ENCODE data around the gene ELN. TPM values are rescaled to one million over a fixed set of nuclear protein-coding genes. Genes with fewer than 3 reads are reported as not detected.

Gene ELN
- total RNA-seq, 4 donors from 2014 or later, result 337 to 646 (median 447) TPM

DNA sequence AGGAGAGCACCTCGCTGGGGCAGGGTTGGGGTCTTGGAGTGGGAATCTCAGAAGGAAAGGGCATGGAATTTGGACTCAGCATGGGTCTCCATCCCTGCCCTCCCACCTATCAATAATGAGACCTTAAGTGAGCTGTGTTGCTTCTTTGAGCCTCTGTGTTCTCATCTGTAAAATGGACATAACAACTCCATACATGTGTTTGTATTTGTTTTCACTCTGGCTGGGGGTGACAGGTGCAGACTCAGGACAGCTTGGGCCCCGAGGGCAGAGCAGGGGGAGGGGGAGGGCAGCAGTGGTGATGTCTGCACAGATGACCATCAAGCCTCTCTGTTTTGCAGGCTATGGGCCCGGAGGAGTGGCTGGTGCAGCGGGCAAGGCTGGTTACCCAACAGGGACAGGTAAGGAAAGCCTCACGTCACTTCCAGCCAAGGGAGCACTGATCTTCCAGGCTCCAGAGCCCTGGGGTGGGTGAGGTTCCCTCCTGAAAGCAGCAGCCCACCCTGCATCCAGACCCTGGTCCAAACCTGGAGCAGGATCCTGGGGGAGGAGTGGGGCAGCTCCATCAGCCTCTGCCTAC is 19.9 kb downstream of the ELN start:
- Histone ChIP-seq H3K9me3 (no peaks in the 10 kb centered on the region), H3K27me3 (no peaks in the 10 kb centered on the region), H3K4me1 (peaks cover 0 to 16% (median 12%) of the 10 kb centered on the region in 4 donors), H3K36me3 (peaks cover 76 to 100% (median 94%) of the 10 kb centered on the region in 4 donors), H3K27ac (replicated peaks in 1 of 4) (no peak overlapping the region), H3K4me3 (no peak overlapping the region)
- DNase-seq (ENCODE audit: extremely low spot score), result no peak
- intact Hi-C loops (cut with DNase I), result no loop called here
- TF ChIP-seq, protein P1, sequence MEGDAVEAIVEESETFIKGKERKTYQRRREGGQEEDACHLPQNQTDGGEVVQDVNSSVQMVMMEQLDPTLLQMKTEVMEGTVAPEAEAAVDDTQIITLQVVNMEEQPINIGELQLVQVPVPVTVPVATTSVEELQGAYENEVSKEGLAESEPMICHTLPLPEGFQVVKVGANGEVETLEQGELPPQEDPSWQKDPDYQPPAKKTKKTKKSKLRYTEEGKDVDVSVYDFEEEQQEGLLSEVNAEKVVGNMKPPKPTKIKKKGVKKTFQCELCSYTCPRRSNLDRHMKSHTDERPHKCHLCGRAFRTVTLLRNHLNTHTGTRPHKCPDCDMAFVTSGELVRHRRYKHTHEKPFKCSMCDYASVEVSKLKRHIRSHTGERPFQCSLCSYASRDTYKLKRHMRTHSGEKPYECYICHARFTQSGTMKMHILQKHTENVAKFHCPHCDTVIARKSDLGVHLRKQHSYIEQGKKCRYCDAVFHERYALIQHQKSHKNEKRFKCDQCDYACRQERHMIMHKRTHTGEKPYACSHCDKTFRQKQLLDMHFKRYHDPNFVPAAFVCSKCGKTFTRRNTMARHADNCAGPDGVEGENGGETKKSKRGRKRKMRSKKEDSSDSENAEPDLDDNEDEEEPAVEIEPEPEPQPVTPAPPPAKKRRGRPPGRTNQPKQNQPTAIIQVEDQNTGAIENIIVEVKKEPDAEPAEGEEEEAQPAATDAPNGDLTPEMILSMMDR (IDR thresholded peaks at IDR 0.05), result no peak
- peak in 1 of 2 donors; percentile 1 for TF ChIP-seq POLR2AphosphoS5 (IDR thresholded peaks at IDR 0.05)
- WGBS, result 81% methylated on average over 5 of the region's 5 CpGs

DNA sequence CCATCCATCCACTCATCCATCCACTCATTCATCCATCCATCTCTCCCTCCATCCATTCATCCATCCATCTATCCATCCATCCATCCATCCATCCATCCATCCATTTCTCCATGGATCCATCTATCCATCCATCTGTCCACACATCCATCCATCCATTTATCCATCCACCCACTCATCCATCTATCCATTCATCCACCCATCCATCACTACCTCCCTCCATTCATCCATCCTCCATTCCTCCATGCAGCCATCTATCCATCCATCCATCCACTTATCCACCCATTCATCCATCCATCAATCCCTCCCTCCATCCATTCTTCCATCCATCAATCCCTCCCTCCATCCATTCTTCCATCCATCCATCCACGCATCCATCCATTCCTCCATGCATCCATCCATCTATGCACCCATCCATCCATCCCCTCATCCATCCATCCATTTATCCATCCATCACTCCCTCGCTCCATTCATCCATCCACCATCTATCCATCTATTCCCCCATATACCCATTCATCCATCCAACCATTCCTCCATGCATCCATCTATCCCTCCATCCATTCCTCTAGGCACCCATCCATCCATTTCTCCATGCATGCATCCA is 21.1 kb downstream of the ELN start:
- over 99% methylated on average over 2 of the region's 2 CpGs for WGBS
- H3K36me3 ChIP-seq, result peaks cover 76 to 100% (median 95%) of the 10 kb centered on the region in 4 donors
- DNase-seq (ENCODE audit: extremely low spot score), result no peak
- peaks cover 0 to 3% (median 2%) of the 10 kb centered on the region in 4 donors for H3K4me1 ChIP-seq
- intact Hi-C loops (cut with DNase I), result no loop called here
- H3K27me3 ChIP-seq, result no peaks in the 10 kb centered on the region
- H3K27ac ChIP-seq (replicated peaks in 1 of 4), result no peak overlapping the region
- H3K9me3 ChIP-seq, result no peaks in the 10 kb centered on the region
- TF ChIP-seq POLR2AphosphoS5 (IDR thresholded peaks at IDR 0.05) (no peak), EP300 (IDR thresholded peaks at IDR 0.05) (no peak), POLR2A (IDR thresholded peaks at IDR 0.05; ENCODE audit: low read depth) (no peak)
- TF ChIP-seq, protein P1 (IDR thresholded peaks at IDR 0.05), result no peak
- no peak overlapping the region for H3K4me3 ChIP-seq

DNA sequence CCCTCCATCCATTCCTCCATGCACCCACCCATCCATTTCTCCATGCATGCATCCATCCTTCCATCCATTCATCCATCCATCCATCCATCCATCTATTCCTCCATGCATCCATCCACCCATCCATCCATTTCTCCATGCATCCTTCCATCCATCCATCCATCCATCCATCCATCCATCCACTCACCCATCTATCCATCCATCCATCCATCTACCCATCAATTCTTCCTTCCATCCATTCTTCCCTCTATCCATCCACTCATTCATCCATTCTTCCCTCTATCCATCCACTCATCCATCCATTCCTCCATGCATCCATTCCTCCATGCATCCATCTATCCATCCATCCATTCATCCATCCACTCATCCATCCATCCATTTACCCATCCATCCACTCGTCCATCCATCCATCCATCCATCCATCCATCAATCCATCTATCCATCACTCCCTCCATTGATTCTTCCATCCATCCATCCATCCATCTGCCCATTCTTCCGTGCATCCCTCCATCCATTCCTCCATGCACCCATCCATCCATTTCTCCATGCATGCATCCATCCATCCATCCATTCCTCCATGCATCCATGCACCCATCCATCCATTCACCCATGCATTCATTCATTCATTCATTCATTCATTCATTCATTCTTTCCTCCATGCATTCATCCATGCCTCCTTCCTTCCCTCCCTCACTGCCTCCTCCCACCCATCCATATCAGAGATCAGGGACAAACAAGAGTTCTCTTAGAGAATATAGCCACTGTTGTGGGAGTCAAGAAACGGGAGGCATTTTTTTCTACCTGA is 22.2 kb downstream of the ELN start:
- no peaks in the 10 kb centered on the region for H3K4me1 ChIP-seq
- no peaks in the 10 kb centered on the region for H3K9me3 ChIP-seq
- DNase-seq (ENCODE audit: extremely low spot score), result no peak
- no peaks in the 10 kb centered on the region for H3K27me3 ChIP-seq
- no peak overlapping the region for H3K27ac ChIP-seq (replicated peaks in 1 of 4)
- peaks cover 77 to 100% (median 93%) of the 10 kb centered on the region in 4 donors for H3K36me3 ChIP-seq
- 86% methylated on average over 3 of the region's 3 CpGs for WGBS
- intact Hi-C loops (cut with DNase I), result no loop called here
- no peak for TF ChIP-seq POLR2A (IDR thresholded peaks at IDR 0.05; ENCODE audit: low read depth)
- no peak for TF ChIP-seq POLR2AphosphoS5 (IDR thresholded peaks at IDR 0.05)
- TF ChIP-seq, protein P1 (IDR thresholded peaks at IDR 0.05), result no peak
- no peak for TF ChIP-seq EP300 (IDR thresholded peaks at IDR 0.05)
- H3K4me3 ChIP-seq, result no peak overlapping the region

DNA sequence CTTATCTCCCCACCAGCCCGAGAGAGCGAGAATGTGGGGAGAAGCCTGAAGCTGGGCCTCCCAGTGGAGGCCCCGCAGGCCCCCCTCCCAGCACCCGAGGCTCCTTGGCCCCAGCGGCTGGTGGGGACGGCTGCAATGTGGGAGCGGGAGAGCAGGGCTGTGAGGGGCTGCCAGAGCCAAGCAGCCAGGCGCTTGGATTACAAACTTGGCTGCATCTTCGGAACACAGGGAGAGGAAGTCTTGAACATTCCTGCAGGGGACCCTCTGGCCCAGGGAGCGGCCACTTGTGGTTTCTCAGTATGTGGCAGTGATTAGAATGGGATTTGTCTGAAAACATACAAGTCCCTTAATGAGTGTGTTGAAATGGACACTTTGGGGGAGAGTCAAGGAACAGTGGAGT is 23.2 kb downstream of the ELN start:
- TF ChIP-seq POLR2AphosphoS5 (IDR thresholded peaks at IDR 0.05) (no peak), POLR2A (IDR thresholded peaks at IDR 0.05; ENCODE audit: low read depth) (no peak), EP300 (IDR thresholded peaks at IDR 0.05) (no peak)
- TF ChIP-seq, protein P1 (IDR thresholded peaks at IDR 0.05), result no peak
- H3K4me3 ChIP-seq, result no peak overlapping the region
- H3K27me3 ChIP-seq, result no peaks in the 10 kb centered on the region
- peaks cover 80 to 100% (median 92%) of the 10 kb centered on the region in 4 donors for H3K36me3 ChIP-seq
- H3K4me1 ChIP-seq, result no peaks in the 10 kb centered on the region
- DNase-seq (ENCODE audit: extremely low spot score), result no peak
- WGBS, result 71% methylated on average over 6 of the region's 10 CpGs
- H3K9me3 ChIP-seq, result no peaks in the 10 kb centered on the region
- H3K27ac ChIP-seq (replicated peaks in 1 of 4), result no peak overlapping the region
- intact Hi-C loops (cut with DNase I), result no loop called here

Data from esophagus muscularis mucosa (tissue), 4 donors.